GM18502 (cell line): ENCODE results near the gene RABL6.

Experiments used
- ATAC-seq: cut with Tn5 transposase; IDR thresholded peaks from one replicate; pipeline ENCODE4 v1.9.1; 2021; ENCODE audit warnings: mild to moderate bottlenecking; ENCODE audit not compliant: unreplicated experiment, poor library complexity

RABL6 gene

DNA sequence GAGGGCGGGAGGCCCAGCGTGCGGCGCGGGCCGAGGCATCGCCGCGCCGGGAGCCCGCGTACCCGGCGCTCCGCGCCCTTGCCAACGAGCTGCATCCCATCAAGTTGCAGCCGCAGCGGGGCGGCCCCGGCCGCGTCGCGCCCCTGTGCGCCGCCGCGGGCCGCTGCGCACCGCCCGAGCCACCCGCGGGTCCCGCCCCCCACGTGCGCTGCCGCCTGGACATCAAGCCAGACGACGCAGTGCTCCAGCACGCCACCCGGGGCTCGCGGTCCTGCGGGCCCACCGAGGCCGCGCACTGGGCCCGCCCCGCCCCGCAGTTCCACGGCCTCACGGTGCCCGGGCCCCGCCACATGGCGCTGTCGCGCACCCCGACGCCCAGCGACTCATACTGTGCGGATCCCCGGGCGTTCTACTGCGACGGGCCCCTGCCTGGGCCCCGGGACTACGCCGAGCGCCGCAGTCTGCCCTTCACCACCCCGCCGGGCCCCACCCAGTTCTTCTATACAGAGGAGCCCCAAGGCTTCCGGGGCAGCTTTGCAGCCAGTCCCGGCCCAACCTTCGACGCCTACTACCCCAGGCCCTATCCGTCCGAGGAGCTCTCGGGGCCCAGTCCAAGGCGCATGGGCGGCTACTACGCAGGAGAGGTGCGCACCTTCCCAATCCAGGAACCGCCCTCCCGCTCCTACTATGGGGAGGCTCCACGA, 37.2 kb downstream of the RABL6 start:
- ATAC-seq, result no peak

GRCh38 chr9:136845465-136846260, 37.9 kb downstream of the RABL6 start:
- no peak for ATAC-seq

DNA sequence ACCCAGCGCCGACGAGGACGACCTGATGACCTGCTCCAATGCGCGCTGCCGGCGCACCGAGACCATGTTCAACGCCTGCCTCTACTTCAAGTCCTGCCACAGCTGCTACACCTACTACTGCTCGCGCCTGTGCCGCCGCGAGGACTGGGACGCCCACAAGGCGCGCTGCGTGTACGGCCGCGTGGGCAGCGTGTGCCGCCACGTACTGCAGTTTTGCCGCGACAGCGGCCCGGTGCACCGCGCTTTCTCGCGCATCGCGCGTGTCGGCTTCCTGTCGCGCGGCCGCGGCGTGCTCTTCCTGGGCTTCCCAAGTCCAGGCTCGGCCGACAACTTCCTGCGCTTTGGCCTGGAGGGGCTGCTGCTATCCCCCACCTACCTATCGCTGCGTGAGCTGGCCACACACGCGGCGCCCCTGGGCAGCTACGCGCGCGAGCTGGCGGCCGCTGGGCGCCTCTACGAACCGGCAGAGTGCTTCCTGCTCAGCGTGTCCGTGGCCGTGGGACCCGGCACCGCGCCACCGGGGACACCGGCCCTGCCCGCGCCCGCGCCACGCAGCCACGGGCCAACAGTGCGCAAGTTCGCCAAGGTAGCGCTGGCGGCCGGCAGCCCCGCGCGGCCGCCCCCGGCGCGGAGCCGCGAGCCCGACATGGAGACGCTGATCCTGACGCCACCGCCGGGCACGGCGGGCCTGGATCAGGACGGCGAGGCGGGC, 38.8 kb downstream of the RABL6 start:
- no peak for ATAC-seq

DNA sequence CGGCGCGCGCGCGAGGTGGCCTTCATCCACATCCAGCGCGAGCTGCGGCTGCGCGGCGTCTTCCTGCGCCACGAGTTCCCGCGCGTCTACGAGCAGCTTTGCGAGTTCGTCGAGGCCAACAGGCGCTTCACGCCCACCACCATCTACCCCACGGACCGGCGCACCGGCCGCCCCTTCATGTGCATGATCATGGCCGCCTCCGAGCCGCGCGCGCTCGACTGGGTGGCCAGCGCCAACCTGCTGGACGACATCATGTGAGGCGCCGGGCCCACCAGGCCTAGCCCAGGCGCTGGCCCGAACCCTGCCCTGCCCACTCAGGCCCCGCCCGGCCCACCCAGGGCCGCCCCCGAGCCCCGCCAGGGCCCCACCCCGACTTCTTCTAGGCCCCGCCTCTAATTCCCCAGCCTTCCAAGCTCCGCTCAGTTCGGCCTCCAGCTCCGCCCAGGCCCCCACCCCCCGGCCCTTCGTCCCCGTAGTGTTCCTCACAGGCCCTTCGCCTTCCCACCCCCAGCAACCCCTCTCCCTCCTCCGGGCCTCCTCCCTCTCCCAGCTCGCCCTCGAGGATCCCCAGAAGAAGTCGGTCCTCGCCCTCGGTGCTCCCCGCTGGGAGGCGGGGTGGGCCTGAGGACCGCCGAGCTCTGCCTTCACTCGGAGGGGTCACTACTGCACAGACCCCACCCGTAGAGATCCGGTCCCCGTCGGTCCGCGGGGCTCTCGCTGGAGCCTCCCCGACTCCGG, 39.5 kb downstream of the RABL6 start:
- no peak for ATAC-seq

DNA sequence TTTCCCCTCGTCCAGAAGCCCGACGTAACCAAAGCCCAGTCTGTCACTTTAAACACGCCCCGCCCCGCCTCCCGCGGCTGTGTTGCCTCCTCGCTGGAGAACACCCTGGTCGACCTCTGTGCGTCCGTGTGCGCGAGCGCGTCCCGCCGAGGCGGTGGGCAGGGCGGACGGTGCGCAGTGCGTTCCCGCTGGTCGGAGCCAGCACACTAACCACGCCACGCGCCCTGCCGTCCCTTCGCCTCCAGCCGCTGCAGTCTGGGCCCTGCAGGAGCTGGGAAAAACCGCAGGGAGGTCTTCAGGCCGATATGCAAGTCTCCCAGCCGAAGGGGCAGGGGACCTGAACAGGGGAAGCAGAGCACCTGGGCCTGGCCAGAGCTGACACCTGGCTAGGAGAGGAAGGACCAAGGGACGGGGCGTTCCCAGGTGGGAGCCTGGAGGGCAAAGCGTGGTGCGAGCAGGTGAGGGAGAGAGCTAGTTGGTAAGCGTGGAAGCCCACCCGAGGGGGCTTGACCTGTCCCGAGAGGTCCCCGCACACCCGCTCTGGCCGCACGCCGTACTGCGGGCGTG, 40.2 kb downstream of the RABL6 start:
- no peak for ATAC-seq

DNA sequence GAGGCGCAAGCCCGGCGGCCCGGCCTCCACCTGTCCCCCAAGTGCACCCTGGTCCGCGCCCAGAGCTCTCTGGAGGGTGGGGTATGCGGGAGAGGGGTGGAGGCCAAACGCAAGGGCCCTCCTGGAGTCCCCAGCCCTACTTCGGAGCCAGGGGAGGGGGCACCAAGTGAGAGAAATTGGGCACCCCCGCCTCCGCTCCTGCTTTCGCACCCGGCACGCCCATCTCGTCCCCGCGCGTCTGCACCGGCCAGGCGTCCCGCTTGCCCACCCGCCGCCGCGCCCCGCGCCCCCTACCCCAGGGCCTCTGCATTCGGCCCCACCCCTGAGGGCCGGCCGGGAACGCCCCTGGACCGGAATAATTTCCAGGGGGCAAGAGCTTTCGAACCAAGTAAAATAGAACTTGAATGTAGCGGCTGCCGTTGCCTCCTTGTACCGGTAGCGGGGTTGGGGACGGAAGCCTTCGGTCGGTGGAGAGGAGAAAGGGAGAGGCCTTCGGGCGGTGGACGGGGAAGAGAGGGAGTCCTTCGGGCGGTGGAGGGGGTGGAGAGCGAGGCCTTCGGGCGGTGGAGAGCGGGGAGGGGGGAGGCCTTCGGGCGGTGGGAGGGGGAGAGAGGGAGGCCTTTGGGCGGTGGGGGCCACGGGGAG, 40.8 kb downstream of the RABL6 start:
- no peak for ATAC-seq

- peak; percentile 83 for ATAC-seq
Observed at GRCh38 chr9:136849038-136849959, 41.6 kb downstream of the RABL6 start, which contains the start of gene PHPT1. Gene PHPT1, plus strand, starts transcription at chr9:136849409. Its CDS starts 22 bp downstream, at chr9:136849431.

GRCh38 chr9:136849960-136850865, 42.5 kb downstream of the RABL6 start:
- ATAC-seq, result no peak

DNA sequence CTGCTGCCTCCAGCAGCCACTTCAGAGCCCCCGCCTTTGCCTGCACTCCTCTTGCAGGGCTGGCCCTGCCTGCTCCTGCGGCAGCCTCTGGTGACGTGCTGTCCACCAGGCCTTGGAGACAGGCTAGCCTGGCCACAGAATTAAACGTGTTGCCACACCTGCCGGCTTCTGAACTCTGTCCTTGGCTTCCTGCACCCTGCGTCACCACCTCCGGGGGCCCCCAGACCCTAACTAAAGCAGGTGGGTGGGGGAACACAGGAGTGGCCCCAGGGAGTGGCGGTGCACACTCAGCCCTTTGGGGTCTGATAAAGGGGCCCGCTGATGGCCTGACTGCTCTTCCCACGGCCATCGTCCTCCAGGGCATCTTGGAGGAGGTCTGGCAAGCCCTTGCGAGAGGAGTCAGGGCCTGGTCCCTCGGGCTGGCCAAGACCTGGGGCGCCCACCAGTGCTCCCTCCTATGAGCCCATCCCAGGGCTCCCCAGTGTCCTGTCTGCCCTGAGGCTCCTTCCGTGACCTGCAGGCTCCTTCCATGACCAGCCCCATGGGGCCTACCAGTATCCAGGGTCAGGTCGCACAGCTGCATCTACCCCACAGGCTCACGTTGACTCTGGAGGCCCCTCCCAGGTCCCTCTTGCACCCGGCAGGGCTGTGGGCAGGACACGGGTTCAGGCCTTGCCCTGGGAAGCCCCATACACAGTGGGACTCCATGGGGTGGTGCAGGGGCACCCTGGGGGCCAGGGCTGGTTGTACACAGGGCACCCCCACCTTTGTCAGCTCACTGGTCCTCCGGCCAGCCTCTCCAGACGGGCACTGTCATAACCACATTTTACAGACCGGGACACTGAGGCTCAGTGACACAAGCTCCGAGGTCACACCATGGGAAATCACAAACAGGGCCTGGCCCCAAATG, 43.4 kb downstream of the RABL6 start:
- ATAC-seq, result no peak

DNA sequence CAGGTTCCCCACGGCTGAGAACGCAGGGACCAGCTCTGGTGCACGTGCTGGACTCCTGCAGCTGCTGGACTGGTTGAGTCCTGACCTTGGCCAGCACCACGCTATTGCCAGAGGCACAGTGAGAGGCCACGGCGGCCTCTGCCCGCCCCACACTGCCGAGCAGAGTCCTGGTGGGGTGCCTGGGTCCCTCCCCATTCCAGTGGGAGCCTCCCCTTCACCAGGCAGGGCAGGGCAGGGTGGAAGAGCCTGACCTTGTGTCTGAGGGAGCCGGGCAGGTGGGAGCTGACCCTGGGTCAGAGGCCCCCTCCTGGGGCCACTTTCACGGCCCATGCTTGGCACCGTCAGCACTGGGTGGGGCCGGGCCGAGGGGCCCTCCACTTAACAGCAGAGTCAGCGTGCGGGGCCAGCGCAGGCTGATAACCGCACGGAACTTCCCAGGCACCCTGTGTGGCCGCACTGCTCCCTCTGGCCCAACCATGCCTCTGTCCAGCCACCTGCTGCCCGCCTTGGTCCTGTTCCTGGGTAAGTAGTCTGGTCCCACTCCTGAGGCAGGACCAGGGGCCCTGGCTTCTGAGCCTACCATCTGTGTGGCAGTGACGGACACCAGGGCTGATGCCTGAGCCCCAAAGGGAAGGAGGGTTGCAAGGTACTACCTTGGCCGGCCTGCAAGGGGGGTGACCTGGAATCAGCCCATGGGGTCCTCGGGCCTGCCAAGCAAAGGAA, 44.4 kb downstream of the RABL6 start, which contains the start of gene MAMDC4:
MAMDC4 (plus strand) TSS at position 406 of the 723 bp plus-strand sequence; CDS start at position 477, 71 bp downstream.
- ATAC-seq, result no peak

- no peak for ATAC-seq
Observed at GRCh38 chr9:136852664-136853595, 45.2 kb downstream of the RABL6 start.

DNA sequence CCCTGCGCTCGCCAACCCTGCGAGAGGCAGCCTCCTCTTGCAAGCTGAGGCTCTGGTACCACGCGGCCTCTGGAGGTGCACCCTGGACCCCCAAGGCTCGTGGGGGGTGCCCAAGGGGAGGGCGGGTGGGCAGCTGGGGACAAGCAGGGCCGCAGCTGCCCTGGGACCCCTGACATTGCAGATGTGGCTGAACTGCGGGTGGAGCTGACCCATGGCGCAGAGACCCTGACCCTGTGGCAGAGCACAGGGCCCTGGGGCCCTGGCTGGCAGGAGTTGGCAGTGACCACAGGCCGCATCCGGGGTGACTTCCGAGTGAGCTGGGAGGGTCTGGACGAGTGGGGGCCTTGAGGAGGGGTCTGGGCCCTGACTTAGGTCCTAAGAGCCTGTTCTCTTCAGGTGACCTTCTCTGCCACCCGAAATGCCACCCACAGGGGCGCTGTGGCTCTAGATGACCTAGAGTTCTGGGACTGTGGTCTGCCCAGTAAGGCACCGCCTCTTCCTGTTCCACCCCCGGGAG, 45.9 kb downstream of the RABL6 start:
- no peak for ATAC-seq

- no peak for ATAC-seq
Observed at GRCh38 chr9:136854113-136854841, 46.5 kb downstream of the RABL6 start.
